Fibroblast of lung (primary cell): ENCODE data around the gene PBXIP1.

Experiments used
- CTCF ChIP-seq, 2 donors: IDR thresholded peaks in 1 of 2; conservative IDR thresholded peaks in 1 of 2; 1 replicate in 1 of 2; 2 replicates in 1 of 2; pipeline ENCODE4 v1.5.1; 2011 to 2012; ENCODE audit warnings: low read length in 2 of 2, control low read depth in 1 of 2, inconsistent platforms in 1 of 2, low read depth in 1 of 2, mild to moderate bottlenecking in 1 of 2
- EZH2 ChIP-seq: IDR thresholded peaks from 2 replicates; pipeline ENCODE4 v1.5.1; 2012; ENCODE audit warnings: low read length, control low read depth, mild to moderate bottlenecking; ENCODE audit errors: missing control alignments

- TF ChIP-seq EZH2 (no peak), CTCF (conservative IDR thresholded peaks at IDR 0.05 in 1 of 2, IDR thresholded peaks at IDR 0.05 in 1 of 2; ENCODE audit: low read depth in 1 of 2, low read length in 2 of 2) (peak; percentile 15 to 35)
Observed at GRCh38 chr1:154936555-154937084, 19.3 kb downstream of the PBXIP1 start, which contains the start of gene PMVK.
